Adrenal gland (tissue), 5 donors: ENCODE results near the gene OR7A10.
A peak's percentile ranks its signal among the peaks of the same experiment; 100 is the strongest.

ENCODE experiments used
- CTCF ChIP-seq, 6 experiments: fragments of 450-650 bp in 4 of 6; fragments of 200-600 bp in 2 of 6; sonication (generic) in 1 of 6; IDR thresholded peaks; 1 replicate in 5 of 6; 2 replicates in 1 of 6; pipeline versions ENCODE4 v1.5.1 to v1.8.0; 2016 to 2021; ENCODE audit warnings: antibody characterized with exemption in 6 of 6, mild to moderate bottlenecking in 2 of 6, moderate library complexity in 1 of 6
- POLR2A ChIP-seq, 2 donors: fragments of 450-650 bp; IDR thresholded peaks; one replicate each; pipeline ENCODE4 v1.6.1; 2017; ENCODE audit warnings: antibody characterized with exemption in 2 of 2, mild to moderate bottlenecking in 2 of 2, moderate library complexity in 1 of 2
- donor health status: DM: no; HTN: no; CAD: no.

GRCh38 chr19:14830702-14831101, 18.0 kb downstream of the OR7A10 start:
- TF ChIP-seq CTCF (IDR thresholded peaks at IDR 0.05) = no peak
- peak in 1 of 2 donors; percentile 87 for TF ChIP-seq POLR2A (IDR thresholded peaks at IDR 0.05)
